Nephron (organoid): Measurements from ENCODE around the gene MAPK4.

ENCODE experiments used
- H3K27ac Mint-ChIP-seq, 3 experiments: 2 replicates each; pipeline ENCODE4 v1.8.0; 2020; ENCODE audit warnings: mixed read lengths in 3 of 3, mild to moderate bottlenecking in 2 of 3, moderate library complexity in 1 of 3
- H3K27me3 Mint-ChIP-seq: 2 replicates; pipeline ENCODE4 v1.8.0; 2021; ENCODE audit warnings: low read depth, mild to moderate bottlenecking, moderate library complexity, mixed read lengths
- H3K36me3 Mint-ChIP-seq: 2 replicates; pipeline ENCODE4 v1.8.0; 2020; ENCODE audit warnings: low read depth, mixed read lengths
- H3K4me1 Mint-ChIP-seq: 2 replicates; pipeline ENCODE4 v1.8.0; 2020; ENCODE audit warnings: mixed read lengths
- H3K4me3 Mint-ChIP-seq, 3 experiments: 2 replicates each; pipeline ENCODE4 v1.8.0; 2020; ENCODE audit warnings: mild to moderate bottlenecking in 3 of 3, mixed read lengths in 3 of 3, moderate library complexity in 2 of 3
- H3K9me3 Mint-ChIP-seq: 2 replicates; pipeline ENCODE4 v1.8.0; 2020; ENCODE audit warnings: mixed read lengths
- TF ChIP-seq, protein P1 (sequence below), 3 experiments: fragments of 200-600 bp; sonication (generic); IDR thresholded peaks; one replicate each; pipeline ENCODE4 v1.5.0; 2021; ENCODE audit warnings: antibody characterized with exemption in 3 of 3; ENCODE audit not compliant: unreplicated experiment in 3 of 3

The MAPK4 gene

GRCh38 chr18:50695431-50696176 is 135.7 kb downstream of the MAPK4 start:
- no peaks in the 10 kb centered on the region for H3K4me1 Mint-ChIP-seq
- H3K36me3 Mint-ChIP-seq = no peaks in the 10 kb centered on the region
- H3K27ac Mint-ChIP-seq = no peak overlapping the region
- H3K4me3 Mint-ChIP-seq = no peak overlapping the region
- H3K27me3 Mint-ChIP-seq = no peaks in the 10 kb centered on the region
- TF ChIP-seq, protein P1, sequence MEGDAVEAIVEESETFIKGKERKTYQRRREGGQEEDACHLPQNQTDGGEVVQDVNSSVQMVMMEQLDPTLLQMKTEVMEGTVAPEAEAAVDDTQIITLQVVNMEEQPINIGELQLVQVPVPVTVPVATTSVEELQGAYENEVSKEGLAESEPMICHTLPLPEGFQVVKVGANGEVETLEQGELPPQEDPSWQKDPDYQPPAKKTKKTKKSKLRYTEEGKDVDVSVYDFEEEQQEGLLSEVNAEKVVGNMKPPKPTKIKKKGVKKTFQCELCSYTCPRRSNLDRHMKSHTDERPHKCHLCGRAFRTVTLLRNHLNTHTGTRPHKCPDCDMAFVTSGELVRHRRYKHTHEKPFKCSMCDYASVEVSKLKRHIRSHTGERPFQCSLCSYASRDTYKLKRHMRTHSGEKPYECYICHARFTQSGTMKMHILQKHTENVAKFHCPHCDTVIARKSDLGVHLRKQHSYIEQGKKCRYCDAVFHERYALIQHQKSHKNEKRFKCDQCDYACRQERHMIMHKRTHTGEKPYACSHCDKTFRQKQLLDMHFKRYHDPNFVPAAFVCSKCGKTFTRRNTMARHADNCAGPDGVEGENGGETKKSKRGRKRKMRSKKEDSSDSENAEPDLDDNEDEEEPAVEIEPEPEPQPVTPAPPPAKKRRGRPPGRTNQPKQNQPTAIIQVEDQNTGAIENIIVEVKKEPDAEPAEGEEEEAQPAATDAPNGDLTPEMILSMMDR (IDR thresholded peaks at IDR 0.05; ENCODE audit: unreplicated experiment in 3 of 3) = no peak
- H3K9me3 Mint-ChIP-seq = no peaks in the 10 kb centered on the region

GRCh38 chr18:50696436-50696835 is 136.5 kb downstream of the MAPK4 start:
- no peaks in the 10 kb centered on the region for H3K36me3 Mint-ChIP-seq
- no peaks in the 10 kb centered on the region for H3K4me1 Mint-ChIP-seq
- H3K4me3 Mint-ChIP-seq = no peak overlapping the region
- no peaks in the 10 kb centered on the region for H3K9me3 Mint-ChIP-seq
- no peak overlapping the region for H3K27ac Mint-ChIP-seq
- H3K27me3 Mint-ChIP-seq = no peaks in the 10 kb centered on the region
- TF ChIP-seq, protein P1 (IDR thresholded peaks at IDR 0.05; ENCODE audit: unreplicated experiment in 3 of 3) = no peak

DNA sequence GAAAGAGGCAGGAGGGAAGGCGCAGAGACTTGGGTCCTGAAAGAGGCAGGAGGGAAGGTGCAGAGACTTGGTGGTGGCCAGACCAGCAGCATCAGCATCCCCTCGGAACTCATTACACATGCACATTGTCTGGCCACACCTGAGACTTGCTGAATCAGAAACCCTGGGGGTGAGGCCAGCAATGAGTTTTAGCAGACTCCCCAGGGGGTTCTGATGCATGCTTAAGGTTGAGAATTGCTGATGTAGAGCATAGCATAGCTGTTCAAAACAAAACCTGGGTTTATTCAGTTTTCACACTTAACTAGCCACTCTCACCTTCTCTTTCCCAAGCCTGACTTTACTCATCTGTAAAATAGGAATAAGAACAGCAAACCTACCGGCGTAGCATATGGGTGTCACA is 137.0 kb downstream of the MAPK4 start:
- TF ChIP-seq, protein P1 (IDR thresholded peaks at IDR 0.05; ENCODE audit: unreplicated experiment in 3 of 3) = no peak
- Mint-ChIP-seq H3K27ac (no peak overlapping the region), H3K27me3 (no peaks in the 10 kb centered on the region), H3K9me3 (no peaks in the 10 kb centered on the region), H3K36me3 (no peaks in the 10 kb centered on the region), H3K4me3 (no peak overlapping the region), H3K4me1 (no peaks in the 10 kb centered on the region)

DNA sequence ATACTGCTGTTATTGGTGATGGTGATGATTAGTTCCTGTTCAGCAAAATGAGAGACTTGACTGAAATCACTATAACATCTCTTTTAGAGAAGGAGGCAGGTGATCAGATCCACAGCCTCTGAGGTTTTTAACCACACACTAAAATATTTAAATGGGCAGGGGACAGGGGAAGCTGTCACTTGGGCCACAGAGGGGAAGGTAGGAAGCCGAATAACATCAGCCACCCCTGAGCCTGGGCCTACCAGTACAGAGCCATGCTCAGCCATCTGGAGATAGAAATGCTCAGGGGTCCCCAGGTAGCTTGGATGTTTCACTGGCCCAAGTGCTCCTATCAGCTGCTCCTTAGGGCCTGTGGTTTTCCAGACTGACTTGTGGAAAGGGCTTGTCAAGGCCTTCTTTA is 137.6 kb downstream of the MAPK4 start:
- Mint-ChIP-seq H3K4me1 (no peaks in the 10 kb centered on the region), H3K36me3 (no peaks in the 10 kb centered on the region), H3K27ac (no peak overlapping the region), H3K9me3 (no peaks in the 10 kb centered on the region), H3K4me3 (no peak overlapping the region), H3K27me3 (no peaks in the 10 kb centered on the region)
- TF ChIP-seq, protein P1 (IDR thresholded peaks at IDR 0.05; ENCODE audit: unreplicated experiment in 3 of 3) = no peak

DNA sequence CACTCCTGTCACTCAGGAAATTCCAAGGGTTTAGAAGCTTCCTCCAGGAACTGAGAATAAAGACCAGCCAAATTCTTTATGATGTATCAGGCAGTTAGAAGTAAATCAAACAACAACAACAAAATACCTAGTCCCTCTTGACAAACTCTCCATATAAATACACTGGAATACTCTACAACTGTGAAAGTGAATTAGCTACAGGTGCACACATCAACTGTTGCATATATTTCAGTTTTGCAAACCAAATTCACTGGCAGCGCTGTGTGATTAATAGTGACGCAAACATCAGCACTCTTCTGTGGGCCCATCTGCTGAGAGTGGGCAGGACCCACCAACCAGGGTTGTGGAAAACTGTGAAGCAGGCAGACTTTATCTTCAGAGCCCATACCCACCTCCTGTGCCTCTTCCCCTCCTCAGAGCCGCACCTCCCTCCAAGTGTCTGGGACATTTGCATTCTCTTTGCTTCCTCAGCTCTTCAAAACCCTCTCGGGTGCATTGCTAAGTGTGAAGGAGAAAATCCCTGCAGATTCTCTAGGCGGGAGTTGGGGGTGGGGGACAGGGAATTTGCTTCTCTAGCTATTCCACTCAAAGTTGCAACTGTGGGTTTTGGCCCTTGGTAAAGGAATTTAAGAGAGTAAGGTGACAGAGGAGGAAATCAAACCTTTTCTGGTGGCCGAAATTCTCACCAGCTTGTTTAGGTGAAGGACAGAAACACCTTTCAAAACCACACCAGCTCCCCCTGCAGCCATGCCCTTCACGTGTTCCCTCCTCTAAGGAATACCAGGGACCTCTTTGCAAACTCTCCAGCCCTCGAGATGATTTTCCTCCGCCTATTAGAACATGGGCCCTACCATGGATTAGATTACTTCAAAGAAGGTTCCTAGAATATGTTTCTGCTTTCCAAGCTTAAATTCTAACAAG is 140.6 kb downstream of the MAPK4 start:
- Mint-ChIP-seq H3K27me3 (peaks cover 5% of the 10 kb centered on the region), H3K9me3 (no peaks in the 10 kb centered on the region), H3K4me1 (no peaks in the 10 kb centered on the region), H3K27ac (no peak overlapping the region), H3K36me3 (no peaks in the 10 kb centered on the region), H3K4me3 (no peak overlapping the region)
- TF ChIP-seq, protein P1 (IDR thresholded peaks at IDR 0.05; ENCODE audit: unreplicated experiment in 3 of 3) = no peak
